HG03469 (cell line): ENCODE data around the gene TMEM88.
A peak's percentile ranks its signal among the peaks of the same experiment; 100 is the strongest.

ENCODE experiments used
- ATAC-seq: cut with Tn5 transposase; IDR thresholded peaks from one replicate; pipeline ENCODE4 v1.9.1; 2021; ENCODE audit warnings: mild to moderate bottlenecking, moderate library complexity, moderate number of reproducible peaks; ENCODE audit not compliant: unreplicated experiment

Gene TMEM88

GRCh38 chr17:7843257-7843535, 11.7 kb upstream of the TMEM88 start:
- no peak for ATAC-seq

DNA sequence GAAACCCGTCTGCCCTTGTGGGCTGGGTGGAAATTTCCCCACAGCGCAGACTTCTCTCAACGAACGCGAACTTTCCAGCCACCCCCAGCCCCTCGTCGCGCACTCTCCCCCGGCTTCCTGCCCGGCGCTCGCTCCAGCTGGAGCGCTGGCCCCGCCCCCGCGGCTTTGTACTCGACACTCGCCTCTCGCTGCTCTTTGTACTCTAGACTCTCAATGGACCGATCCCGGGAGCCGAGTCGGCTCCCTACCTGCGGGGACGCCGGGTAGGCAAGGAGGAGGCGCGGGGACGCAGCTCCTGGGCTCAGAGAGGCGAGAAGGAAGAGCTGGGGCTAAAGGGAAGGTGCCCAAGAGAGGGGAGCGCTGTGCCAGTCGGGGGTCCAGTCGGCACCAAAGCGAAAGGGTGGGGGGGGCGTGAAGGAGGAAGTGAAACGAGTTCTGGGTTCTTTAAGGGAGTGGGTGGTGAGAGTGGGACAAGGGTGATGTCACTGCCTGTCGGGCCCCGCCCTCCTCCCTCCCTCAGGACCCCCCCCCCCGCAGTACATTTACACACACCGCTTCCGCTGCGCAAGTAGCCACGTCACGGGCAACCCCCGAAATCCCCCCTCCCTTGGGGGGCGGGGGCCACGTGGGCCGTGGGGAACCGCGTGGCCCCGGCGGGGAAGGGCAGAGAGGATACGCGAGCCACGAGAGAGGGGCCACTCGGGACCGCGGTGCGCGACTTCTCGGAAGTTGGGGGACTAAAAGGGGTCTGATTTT, 11.2 kb upstream of the TMEM88 start:
- ATAC-seq: no peak

DNA sequence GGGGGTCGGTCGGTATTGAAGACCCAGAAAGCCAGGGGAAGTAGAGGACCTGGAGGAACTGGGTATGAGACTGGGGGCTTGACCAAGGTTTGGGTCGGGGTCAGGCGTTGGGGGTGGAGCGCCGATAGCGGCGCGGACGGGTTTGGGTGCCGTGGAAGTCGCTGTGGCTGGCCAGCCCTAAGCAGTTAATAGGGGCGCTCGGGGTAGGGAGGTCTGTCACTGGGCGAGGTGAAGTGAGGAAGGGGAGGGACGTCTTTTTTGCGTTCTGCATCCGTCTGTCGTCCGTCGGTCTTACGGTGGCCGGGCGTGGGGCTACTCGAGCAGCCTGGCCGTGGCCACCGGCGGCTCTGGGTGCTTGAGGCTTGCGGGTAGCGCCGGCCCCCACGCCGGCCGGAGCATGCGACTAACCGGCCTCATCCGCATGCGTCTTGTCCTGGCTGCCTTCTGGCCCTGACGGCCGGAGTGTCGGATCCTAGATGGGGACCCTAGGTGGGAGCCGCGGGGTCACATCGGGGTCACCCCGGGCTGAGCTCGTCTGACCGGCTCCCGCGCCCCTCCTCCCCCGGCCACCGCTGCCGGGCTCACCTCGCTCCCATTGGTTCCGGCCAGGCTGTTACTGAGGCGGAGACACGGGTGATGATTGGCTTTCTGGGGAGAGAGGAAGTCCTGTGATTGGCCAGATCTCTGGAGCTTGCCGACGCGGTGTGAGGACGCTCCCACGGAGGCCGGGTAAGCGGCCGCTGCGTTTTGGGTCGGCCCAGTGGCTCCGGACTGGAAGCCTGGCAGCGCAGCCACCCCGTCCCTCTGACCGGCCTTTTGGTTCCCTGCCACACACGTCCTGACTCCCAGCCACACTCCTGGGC, 10.3 kb upstream of the TMEM88 start:
- ATAC-seq: peak; percentile 28

- ATAC-seq: no peak
Measured at GRCh38 chr17:7845359-7846062, 9.4 kb upstream of the TMEM88 start.

GRCh38 chr17:7846063-7846735, 8.7 kb upstream of the TMEM88 start:
- ATAC-seq: no peak

GRCh38 chr17:7846765-7847661, 7.9 kb upstream of the TMEM88 start:
- ATAC-seq: no peak

DNA sequence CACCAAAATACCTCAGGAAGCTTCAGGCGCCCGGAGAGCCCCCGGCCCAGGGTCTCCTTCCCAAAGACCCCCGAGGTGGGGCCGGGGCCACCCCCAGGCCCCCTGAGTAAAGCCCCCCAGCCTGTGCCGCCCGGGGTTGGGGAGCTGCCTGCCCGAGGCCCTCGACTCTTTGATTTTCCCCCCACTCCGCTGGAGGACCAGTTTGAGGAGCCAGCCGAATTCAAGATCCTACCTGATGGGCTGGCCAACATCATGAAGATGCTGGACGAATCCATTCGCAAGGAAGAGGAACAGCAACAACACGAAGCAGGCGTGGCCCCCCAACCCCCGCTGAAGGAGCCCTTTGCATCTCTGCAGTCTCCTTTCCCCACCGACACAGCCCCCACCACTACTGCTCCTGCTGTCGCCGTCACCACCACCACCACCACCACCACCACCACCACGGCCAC, 6.7 kb upstream of the TMEM88 start:
- ATAC-seq: no peak

DNA sequence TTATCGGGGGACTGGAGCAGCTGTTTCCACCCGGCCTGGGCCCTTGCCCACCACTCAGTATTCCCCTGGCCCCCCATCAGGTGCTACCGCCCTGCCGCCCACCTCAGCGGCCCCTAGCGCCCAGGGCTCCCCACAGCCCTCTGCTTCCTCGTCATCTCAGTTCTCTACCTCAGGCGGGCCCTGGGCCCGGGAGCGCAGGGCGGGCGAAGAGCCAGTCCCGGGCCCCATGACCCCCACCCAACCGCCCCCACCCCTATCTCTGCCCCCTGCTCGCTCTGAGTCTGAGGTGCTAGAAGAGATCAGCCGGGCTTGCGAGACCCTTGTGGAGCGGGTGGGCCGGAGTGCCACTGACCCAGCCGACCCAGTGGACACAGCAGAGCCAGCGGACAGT, 6.1 kb upstream of the TMEM88 start:
- no peak for ATAC-seq

DNA sequence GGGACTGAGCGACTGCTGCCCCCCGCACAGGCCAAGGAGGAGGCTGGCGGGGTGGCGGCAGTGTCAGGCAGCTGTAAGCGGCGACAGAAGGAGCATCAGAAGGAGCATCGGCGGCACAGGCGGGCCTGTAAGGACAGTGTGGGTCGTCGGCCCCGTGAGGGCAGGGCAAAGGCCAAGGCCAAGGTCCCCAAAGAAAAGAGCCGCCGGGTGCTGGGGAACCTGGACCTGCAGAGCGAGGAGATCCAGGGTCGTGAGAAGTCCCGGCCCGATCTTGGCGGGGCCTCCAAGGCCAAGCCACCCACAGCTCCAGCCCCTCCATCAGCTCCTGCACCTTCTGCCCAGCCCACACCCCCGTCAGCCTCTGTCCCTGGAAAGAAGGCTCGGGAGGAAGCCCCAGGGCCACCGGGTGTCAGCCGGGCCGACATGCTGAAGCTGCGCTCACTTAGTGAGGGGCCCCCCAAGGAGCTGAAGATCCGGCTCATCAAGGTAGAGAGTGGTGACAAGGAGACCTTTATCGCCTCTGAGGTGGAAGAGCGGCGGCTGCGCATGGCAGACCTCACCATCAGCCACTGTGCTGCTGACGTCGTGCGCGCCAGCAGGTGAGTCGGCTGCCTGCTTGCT, 5.6 kb upstream of the TMEM88 start:
- ATAC-seq: no peak

- ATAC-seq: no peak
Measured at GRCh38 chr17:7849751-7850504, 4.9 kb upstream of the TMEM88 start.

GRCh38 chr17:7850701-7851437, 4.0 kb upstream of the TMEM88 start:
- no peak for ATAC-seq

DNA sequence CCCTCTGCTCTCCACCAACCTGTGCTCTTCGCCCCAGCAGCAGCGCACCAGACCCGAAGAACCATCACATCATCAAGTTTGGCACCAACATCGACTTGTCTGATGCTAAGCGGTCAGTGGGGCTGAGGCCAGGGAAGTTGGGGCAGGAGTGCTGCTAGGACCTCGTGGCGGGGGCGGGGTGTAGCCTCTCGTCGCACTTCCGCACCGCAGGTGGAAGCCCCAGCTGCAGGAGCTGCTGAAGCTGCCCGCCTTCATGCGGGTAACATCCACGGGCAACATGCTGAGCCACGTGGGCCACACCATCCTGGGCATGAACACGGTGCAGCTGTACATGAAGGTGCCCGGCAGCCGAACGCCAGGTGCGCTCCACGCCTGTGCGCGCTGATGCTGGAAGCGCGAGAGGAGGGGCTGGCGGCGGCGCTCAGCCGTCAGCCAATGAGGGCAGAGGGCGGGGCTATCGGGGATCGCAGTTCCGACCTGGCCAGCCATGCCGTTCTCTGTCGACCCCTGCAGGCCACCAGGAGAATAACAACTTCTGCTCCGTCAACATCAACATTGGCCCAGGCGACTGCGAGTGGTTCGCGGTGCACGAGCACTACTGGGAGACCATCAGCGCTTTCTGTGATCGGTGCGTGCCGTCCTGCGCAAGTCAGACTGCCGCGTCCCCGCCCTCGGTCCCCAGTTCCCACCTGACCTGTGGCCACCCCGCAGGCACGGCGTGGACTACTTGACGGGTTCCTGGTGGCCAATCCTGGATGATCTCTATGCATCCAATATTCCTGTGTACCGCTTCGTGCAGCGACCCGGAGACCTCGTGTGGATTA, 3.2 kb upstream of the TMEM88 start:
- ATAC-seq: peak; percentile 35

GRCh38 chr17:7852262-7852670, 2.6 kb upstream of the TMEM88 start:
- ATAC-seq: no peak

DNA sequence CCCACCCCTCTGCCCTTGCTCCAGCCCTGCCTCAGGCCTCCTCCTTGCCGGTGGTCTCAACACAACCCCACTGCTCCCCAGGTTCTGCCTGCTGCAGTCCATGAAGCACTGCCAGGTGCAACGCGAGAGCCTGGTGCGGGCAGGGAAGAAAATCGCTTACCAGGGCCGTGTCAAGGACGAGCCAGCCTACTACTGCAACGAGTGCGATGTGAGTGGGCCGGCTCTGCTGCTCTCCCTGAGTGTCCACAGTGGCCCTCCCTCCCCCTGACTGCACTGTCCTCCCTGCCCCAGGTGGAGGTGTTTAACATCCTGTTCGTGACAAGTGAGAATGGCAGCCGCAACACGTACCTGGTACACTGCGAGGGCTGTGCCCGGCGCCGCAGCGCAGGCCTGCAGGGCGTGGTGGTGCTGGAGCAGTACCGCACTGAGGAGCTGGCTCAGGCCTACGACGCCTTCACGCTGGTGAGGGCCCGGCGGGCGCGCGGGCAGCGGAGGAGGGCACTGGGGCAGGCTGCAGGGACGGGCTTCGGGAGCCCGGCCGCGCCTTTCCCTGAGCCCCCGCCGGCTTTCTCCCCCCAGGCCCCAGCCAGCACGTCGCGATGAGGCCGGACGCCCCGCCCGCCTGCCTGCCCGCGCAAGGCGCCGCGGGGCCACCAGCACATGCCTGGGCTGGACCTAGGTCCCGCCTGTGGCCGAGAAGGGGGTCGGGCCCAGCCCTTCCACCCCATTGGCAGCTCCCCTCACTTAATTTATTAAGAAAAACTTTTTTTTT, 1.8 kb upstream of the TMEM88 start:
- no peak for ATAC-seq

DNA sequence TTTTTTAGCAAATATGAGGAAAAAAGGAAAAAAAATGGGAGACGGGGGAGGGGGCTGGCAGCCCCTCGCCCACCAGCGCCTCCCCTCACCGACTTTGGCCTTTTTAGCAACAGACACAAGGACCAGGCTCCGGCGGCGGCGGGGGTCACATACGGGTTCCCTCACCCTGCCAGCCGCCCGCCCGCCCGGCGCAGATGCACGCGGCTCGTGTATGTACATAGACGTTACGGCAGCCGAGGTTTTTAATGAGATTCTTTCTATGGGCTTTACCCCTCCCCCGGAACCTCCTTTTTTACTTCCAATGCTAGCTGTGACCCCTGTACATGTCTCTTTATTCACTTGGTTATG, 1.2 kb upstream of the TMEM88 start:
- no peak for ATAC-seq

- no peak for ATAC-seq
Measured at GRCh38 chr17:7854078-7854777, 638 bp upstream of the TMEM88 start.
